Measurements from ENCODE around the gene ABCC9. TPM values are rescaled to one million over a fixed set of nuclear protein-coding genes. Genes with fewer than 3 reads are reported as not detected.

ABCC9 gene
- total RNA-seq, 1 experiment from 2014 or later = not detected

- H4K5ac ChIP-seq (ENCODE audit: insufficient read length, low read depth, low read length) = no peak overlapping the region
- no peaks in the 10 kb centered on the region for H3K27me3 ChIP-seq (ENCODE audit: insufficient read depth, low read length)
- Mint-ChIP-seq H3K9me3 (no peaks in the 10 kb centered on the region), H3K4me3 (no peak overlapping the region), H3K4me1 (no peaks in the 10 kb centered on the region), H3K27ac (0 out of 7 replicates have a peak overlapping the region, but pooled peaks of 1 of the 3 experiments have one; percentile 12), H3K36me3 (ENCODE audit: insufficient read depth in 1 of 3, low read depth in 3 of 3) (no peaks in the 10 kb centered on the region), H3K27me3 (ENCODE audit: low read depth) (peaks cover 6% of the 10 kb centered on the region)
- H3K14ac ChIP-seq (ENCODE audit: insufficient read depth, low read length) = no peak overlapping the region
- H3K4ac ChIP-seq (ENCODE audit: low read depth, low read length) = no peak overlapping the region
- H3K23ac ChIP-seq (ENCODE audit: insufficient read length, low read depth, low read length) = no peak overlapping the region
- no peak overlapping the region for H2BK120ac ChIP-seq (ENCODE audit: low read depth, low read length, poor library complexity, severe bottlenecking)
- no peak overlapping the region for H2BK12ac ChIP-seq (ENCODE audit: insufficient read length, low read depth, low read length)
- no peak overlapping the region for H3K4me2 ChIP-seq (ENCODE audit: insufficient read depth, insufficient read length, low read length)
- no CpG with 5 or more reads among the region's 3 CpGs for WGBS (ENCODE audit: extremely low coverage, insufficient read length, low lambda C conversion rate)
- no peak overlapping the region for H3K18ac ChIP-seq (ENCODE audit: insufficient read length, low read depth, low read length)
- no peak overlapping the region for H3K9ac ChIP-seq (ENCODE audit: extremely low read depth, insufficient read length, low read length)
- H2BK20ac ChIP-seq (ENCODE audit: low read depth, low read length, poor library complexity, severe bottlenecking) = no peak overlapping the region
- no peak for TF ChIP-seq CTCF (conservative IDR thresholded peaks at IDR 0.05)
- H2BK5ac ChIP-seq (ENCODE audit: insufficient read length, low read length) = no peak overlapping the region
- no peak overlapping the region for H2AK5ac ChIP-seq (ENCODE audit: insufficient read length, low read length)
- no peaks in the 10 kb centered on the region for H4K20me1 ChIP-seq (ENCODE audit: control insufficient read depth, insufficient read depth, insufficient read length)
- H3K4me1 ChIP-seq (ENCODE audit: insufficient read depth, low read length) = no peaks in the 10 kb centered on the region
- no peak overlapping the region for H4K8ac ChIP-seq (replicated peaks; ENCODE audit: insufficient read length, low read depth, low read length)
- H3K9me3 ChIP-seq (ENCODE audit: control insufficient read depth, low read depth, low read length) = no peaks in the 10 kb centered on the region
- DNase-seq = no peak
- no peak overlapping the region for H2BK15ac ChIP-seq (ENCODE audit: low read depth, low read length)
- no peak overlapping the region for H3T11ph ChIP-seq (ENCODE audit: low read length)
- no peaks in the 10 kb centered on the region for H3K79me2 ChIP-seq (ENCODE audit: insufficient read depth, low read length)
- H3K23me2 ChIP-seq (ENCODE audit: insufficient read length, low read depth, low read length, poor library complexity, severe bottlenecking) = no peaks in the 10 kb centered on the region
- no peak overlapping the region for H4K91ac ChIP-seq (ENCODE audit: insufficient read length, low read depth, low read length)
- no peak overlapping the region for H3K27ac ChIP-seq (ENCODE audit: insufficient read length, low read depth, low read length)
- no peaks in the 10 kb centered on the region for H3K79me1 ChIP-seq (ENCODE audit: insufficient read depth, low read depth, low read length, poor library complexity, severe bottlenecking)
- no peak overlapping the region for H2AFZ ChIP-seq (ENCODE audit: low read length)
- H3K56ac ChIP-seq (ENCODE audit: insufficient read length, low read depth, low read length) = no peak overlapping the region
These were observed 15.8 kb downstream of the ABCC9 start for GRCh38 chr12:21925296-21925913.

All from H9 (cell line).